Muscle layer of duodenum (tissue), 2 donors: Measurements from ENCODE around the gene RHBDF2.

Experiments used
- H3K27ac ChIP-seq: one replicate; pipeline ENCODE4 v1.7.0; 2013; ENCODE audit warnings: mild to moderate bottlenecking, low read length
- H3K27me3 ChIP-seq: one replicate; pipeline ENCODE4 v1.7.0; 2013; ENCODE audit warnings: low read depth, mild to moderate bottlenecking, control low read depth, low read length
- H3K36me3 ChIP-seq, 2 donors: one replicate each; pipeline ENCODE4 v1.7.0; 2013; ENCODE audit warnings: low read length in 2 of 2, control low read depth in 1 of 2, mild to moderate bottlenecking in 1 of 2; ENCODE audit not compliant: insufficient read depth in 2 of 2, control insufficient read depth in 1 of 2
- H3K4me1 ChIP-seq, 2 donors: one replicate each; pipeline ENCODE4 v1.7.0; 2013; ENCODE audit warnings: low read length in 2 of 2, mild to moderate bottlenecking in 2 of 2, control low read depth in 1 of 2, moderate library complexity in 1 of 2; ENCODE audit not compliant: insufficient read depth in 2 of 2, control insufficient read depth in 1 of 2
- H3K4me3 ChIP-seq, 2 donors: one replicate each; pipeline ENCODE4 v1.7.0; 2013; ENCODE audit warnings: low read length in 2 of 2, low read depth in 1 of 2, mild to moderate bottlenecking in 1 of 2
- H3K9me3 ChIP-seq, 2 donors: one replicate each; pipeline ENCODE4 v1.7.0; 2013; ENCODE audit warnings: low read length in 2 of 2, control low read depth in 1 of 2, mild to moderate bottlenecking in 1 of 2; ENCODE audit not compliant: control insufficient read depth in 1 of 2
- donor health status: healthy.

Gene RHBDF2

DNA sequence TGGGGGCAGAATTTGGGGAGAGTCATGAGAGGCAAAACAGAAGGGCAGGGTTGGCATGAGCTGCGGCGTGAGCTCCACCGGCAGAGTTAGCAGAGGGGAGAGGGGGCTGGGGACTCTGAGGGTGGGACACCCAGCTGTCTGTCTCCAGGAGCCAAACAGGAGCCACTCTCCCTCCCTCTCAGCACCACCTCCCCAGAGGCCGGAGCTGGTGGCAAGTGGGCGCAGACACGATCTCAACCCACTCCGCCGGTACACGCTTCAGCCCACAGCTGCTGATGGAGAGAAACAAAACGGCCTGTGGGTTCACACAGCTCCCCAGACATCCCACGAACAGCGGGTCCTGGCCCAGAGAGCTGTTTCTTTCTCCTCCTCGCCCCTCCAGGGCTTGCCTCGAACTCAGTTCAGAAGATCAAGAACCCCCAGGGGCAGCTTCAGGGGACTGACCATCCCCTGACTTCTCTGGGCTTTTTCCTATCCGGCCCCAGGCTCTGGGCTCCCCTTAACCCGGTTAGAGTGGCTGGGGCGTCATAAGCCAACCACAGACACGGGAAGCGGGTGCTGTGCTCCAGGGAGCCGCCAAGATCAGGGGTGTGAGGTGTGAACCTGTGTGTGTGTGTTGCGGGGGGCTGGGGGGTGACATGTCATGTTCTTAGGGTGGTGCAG lies 7.6 kb downstream of the RHBDF2 start:
- H3K27me3 ChIP-seq, result no peaks in the 10 kb centered on the region
- peak overlapping the region; percentile 35 to 37 for H3K4me3 ChIP-seq
- peaks cover 15 to 17% of the 10 kb centered on the region in 2 donors for H3K4me1 ChIP-seq
- no peaks in the 10 kb centered on the region for H3K36me3 ChIP-seq
- H3K9me3 ChIP-seq, result no peaks in the 10 kb centered on the region
- peak overlapping the region; percentile 85 for H3K27ac ChIP-seq

DNA sequence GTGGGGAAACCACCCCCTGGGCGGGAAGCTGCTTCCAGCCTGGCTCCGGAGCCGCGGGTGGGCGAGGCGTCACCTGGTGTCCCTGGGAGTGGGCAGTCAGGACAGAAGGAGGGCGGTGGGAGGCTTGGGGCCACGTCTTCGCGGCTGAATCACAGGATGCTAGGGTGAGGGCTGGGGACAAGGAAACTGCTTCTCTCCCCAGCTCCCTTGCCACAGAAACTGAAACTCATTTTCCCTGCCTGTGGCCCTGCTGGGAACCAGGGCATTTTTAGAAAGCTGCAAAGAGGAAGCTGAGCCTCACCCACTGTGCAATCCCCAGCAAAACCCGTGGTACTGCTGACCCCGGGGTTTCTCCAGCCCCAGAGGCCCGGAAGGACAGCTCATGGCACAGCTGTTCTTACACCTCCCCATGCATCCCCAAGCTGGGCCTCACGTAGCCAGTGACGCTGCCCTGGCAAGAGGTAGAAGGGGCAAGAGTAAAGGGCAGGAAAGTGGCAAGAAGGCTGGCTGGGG lies 8.2 kb downstream of the RHBDF2 start:
- H3K4me3 ChIP-seq, result peak overlapping the region; percentile 35 to 37
- no peaks in the 10 kb centered on the region for H3K9me3 ChIP-seq
- H3K4me1 ChIP-seq, result peaks cover 10 to 11% of the 10 kb centered on the region in 2 donors
- H3K27ac ChIP-seq, result peak overlapping the region; percentile 85
- H3K27me3 ChIP-seq, result no peaks in the 10 kb centered on the region
- no peaks in the 10 kb centered on the region for H3K36me3 ChIP-seq

DNA sequence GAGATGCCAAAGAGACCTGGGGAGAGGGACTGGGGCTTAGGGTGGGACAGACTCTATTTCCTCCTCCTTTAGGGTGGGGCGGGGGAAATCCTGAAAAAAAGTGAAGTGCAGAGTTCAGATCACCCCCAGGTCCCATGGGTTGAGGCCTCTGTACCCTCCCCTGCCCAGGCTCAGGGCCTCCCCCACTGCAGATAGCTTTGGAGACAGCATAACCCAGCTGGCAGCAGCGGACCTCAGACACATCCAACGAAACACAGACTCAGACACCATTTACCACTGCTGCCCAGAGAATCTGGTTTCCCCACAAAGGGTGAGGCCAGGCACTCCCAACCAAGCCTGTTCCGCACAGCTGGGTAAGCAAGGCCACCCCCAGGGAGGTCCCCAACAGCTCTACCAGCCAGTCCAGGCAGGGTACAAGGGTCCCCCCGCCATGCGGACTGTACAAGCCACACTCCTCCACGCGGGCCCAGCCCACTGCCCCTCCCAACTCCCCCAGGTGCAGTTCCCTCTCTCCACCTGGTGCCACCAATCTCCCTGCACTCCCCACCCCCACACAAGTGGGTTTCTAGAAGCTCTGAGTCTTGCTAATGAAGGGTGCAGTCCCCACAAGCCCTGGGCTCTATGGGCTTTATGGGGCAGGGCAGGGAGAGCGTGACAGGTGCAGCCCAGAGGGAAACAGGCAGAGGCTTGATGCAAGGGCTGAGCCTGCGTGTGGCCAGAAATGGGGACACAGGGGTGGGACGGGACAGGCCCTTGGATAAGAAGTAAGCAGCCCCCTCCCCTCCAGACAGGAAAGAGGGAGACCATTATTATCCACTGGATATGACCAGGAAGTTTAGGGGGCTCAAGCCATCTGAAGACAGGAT lies 8.9 kb downstream of the RHBDF2 start:
- H3K36me3 ChIP-seq, result no peaks in the 10 kb centered on the region
- H3K4me3 ChIP-seq, result peak overlapping the region; percentile 35 to 37
- no peaks in the 10 kb centered on the region for H3K27me3 ChIP-seq
- no peaks in the 10 kb centered on the region for H3K9me3 ChIP-seq
- peak overlapping the region; percentile 85 for H3K27ac ChIP-seq
- H3K4me1 ChIP-seq, result peaks cover 4 to 10% of the 10 kb centered on the region in 2 donors

DNA sequence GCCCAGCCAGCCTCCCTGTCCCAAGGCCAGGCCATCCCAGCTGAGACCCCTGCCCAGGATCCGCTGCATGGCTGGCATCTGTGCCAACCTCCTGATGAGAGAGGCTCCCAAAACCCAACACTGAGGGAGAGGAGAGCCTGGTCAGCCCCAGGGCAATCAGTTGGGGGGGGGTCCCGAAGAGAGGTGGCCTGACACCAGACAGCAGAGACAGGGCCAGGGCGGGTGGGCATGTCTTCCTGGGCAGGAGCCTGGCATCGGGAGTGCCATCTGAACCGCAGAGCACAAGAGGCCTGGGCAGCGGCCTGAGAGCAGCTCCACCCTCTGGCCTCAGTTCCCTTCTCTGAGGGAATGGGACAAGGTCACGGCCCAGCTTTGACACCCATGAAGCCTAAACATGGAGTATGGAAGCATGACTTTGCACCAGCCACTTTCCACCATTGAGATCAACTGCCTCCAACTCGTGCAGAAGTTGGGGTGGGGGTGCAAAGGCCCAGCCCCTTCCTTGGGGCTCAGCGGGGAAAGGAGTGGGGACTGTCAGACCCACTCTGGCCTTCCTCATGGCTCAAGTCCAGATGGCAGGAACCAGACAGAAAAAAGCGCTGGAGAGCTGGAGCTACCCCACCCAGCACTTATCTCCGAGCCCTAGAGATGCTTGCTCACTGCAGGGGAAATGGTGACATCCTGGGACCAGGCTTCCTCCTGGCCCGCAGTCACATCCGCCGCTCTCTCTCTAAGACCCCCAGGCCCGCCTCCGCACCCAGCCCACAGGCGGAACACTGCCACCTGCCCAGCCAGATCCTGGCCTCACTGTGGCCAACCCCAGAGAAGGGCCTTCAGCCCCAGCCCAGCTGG lies 9.7 kb downstream of the RHBDF2 start:
- peak overlapping the region; percentile 85 for H3K27ac ChIP-seq
- H3K4me1 ChIP-seq, result peaks cover 4 to 10% of the 10 kb centered on the region in 2 donors
- H3K4me3 ChIP-seq, result no peak overlapping the region
- H3K36me3 ChIP-seq, result no peaks in the 10 kb centered on the region
- H3K27me3 ChIP-seq, result no peaks in the 10 kb centered on the region
- H3K9me3 ChIP-seq, result no peaks in the 10 kb centered on the region

DNA sequence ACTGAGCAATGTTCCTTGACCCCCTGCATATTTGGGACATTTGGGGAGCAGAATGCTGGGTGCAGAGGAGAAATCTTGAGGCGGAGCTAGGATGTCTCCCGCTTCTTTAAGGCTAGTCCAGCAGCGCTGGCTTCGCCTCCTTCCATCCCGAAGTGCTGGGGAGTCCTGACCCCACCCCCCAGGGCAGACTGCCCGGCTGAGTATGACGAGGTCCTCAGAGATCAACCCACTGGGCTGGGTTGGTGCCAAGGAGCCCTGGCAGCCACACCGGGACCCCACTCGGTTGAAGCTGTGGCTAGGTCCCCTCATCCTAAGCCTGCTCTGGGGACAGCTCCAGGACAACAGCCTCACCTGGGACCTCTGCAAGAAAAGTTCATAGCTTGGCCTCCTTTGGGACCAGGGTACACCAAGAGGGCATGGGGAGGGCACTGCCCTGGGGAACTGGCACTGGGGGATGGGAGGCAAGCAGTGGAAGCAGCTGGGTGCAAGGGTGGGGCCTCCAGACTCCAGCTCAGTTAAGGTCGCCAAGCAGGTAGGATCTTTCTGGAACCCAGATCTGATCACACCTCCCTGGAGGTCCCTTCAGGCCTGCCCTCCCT lies 11.0 kb downstream of the RHBDF2 start:
- Histone ChIP-seq H3K27ac (no peak overlapping the region), H3K36me3 (no peaks in the 10 kb centered on the region), H3K4me1 (peaks cover 4 to 10% of the 10 kb centered on the region in 2 donors), H3K9me3 (no peaks in the 10 kb centered on the region), H3K27me3 (no peaks in the 10 kb centered on the region), H3K4me3 (no peak overlapping the region)

DNA sequence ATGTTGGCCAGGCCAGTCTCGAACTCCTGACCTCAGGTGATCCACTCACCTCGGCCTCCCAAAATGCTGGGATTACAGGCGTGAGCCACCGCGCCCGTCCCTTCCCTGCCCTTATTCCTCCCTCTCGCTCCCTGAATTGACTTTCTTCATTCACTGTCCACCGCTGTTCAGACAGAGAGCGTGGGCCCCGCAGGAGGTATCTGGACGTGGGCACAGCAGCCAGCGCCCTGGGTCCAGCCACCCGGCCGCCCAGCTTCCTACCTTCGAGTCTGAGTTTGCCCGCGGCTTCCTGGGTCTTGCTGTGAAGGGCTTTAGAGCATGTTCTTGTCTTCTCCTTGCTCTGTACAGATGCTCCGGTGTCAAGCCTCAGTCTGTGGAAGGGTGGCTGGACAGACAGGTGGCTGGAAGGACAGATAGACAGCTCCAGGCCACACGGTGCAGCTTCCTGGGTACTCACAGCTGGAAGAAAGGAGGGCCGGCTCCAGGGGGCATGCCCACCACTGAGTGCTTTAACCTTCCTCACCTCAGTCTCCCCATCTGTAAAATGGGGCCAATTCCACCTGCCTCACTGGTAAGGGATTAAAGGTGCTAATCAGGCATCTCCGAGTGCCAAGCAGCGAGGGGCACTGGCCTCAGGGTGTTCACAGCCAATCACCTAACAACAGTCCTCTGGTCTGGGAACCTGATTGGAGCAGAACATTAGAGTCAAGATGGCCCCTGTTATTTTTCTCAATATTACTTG lies 13.6 kb downstream of the RHBDF2 start:
- Histone ChIP-seq H3K27ac (no peak overlapping the region), H3K36me3 (no peaks in the 10 kb centered on the region), H3K4me3 (no peak overlapping the region), H3K4me1 (peaks cover 2 to 4% of the 10 kb centered on the region in 2 donors), H3K9me3 (no peaks in the 10 kb centered on the region), H3K27me3 (no peaks in the 10 kb centered on the region)

DNA sequence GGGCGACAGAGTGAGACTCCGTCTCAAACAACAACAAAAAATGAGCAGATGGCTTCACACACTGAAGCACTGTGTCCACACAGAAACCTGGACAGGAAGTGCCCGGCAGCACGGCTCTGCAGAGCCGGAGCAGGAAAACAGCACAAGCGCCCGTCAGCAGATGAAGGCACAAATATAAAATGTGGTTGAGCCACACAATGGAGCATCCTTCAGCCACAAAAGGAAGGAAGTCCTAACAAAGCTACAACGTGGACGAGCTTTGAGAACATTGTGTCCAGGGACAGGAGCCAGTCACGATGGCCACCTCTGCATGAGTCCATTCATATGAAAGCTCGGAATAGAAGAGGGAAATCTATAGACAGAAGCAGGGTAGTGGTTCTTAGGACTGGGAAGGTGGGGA lies 15.7 kb downstream of the RHBDF2 start:
- no peak overlapping the region for H3K4me3 ChIP-seq
- H3K27me3 ChIP-seq, result no peaks in the 10 kb centered on the region
- no peak overlapping the region for H3K27ac ChIP-seq

DNA sequence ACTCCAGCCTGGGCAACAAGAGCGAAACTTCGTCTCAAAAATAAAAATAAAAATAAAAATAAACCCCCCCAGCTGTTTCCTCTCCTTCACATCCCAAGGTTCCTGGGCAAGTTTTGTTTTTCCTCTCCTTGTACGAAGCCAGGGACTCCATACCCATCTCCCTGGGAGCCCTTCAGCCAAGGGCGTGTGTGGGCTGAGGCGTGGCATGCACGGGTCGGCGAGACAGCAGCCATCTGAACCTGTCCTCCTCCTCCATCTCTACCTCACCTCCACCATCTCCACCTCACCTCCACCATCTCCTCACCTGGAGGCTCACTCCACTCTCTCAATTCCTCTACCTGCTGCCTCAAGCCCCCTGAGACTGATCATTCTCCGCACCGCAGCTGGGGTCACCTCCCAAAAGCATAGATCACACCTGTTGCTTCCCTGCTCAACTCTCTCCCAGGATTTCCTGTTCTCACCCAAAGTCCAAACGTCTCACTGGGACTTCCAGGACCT lies 16.9 kb downstream of the RHBDF2 start:
- H3K27ac ChIP-seq, result no peak overlapping the region

More for the DNA sequence above, 15.7 kb downstream of the RHBDF2 start:
- Histone ChIP-seq H3K36me3 (no peaks in the 10 kb centered on the region), H3K9me3 (no peaks in the 10 kb centered on the region), H3K4me1 (peaks cover 0 to 8% of the 10 kb centered on the region in 2 donors)

DNA sequence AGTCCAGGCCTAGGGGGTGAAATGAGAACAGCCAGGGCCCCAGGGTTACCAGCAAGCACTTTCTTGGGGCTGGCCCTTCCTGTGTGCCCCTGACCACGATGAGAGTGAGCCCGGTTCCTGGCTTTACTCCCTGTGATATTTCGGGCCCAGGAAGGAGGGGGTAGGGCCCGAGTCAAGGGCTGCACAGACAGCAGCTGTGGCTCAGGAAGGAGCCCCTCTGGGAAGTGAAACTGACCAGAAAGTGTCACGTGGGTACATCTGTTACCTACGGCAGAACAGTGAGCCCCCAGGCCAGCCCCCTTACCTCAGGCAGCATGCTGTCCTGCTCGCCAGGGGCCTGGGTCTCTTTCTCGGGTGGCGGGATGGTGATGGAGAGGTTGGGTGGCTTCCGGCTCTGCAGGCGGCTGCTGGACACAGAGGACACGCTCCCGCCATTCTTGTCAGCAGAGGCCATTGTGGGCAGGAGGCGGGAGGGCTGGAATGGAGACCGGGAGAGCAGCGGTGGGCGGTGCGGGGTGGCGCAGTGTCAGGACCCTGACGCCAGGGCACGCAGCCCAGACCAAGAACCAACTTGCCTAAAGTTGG lies 20.1 kb downstream of the RHBDF2 start:
- H3K4me3 ChIP-seq, result no peak overlapping the region
- no peaks in the 10 kb centered on the region for H3K27me3 ChIP-seq
- no peaks in the 10 kb centered on the region for H3K9me3 ChIP-seq
- H3K27ac ChIP-seq, result no peak overlapping the region
- no peaks in the 10 kb centered on the region for H3K36me3 ChIP-seq
- peaks cover 0 to 4% of the 10 kb centered on the region in 2 donors for H3K4me1 ChIP-seq

More for the DNA sequence above, 16.9 kb downstream of the RHBDF2 start:
- Histone ChIP-seq H3K36me3 (no peaks in the 10 kb centered on the region), H3K4me1 (peaks cover 0 to 4% of the 10 kb centered on the region in 2 donors), H3K9me3 (no peaks in the 10 kb centered on the region), H3K27me3 (no peaks in the 10 kb centered on the region), H3K4me3 (no peak overlapping the region)

DNA sequence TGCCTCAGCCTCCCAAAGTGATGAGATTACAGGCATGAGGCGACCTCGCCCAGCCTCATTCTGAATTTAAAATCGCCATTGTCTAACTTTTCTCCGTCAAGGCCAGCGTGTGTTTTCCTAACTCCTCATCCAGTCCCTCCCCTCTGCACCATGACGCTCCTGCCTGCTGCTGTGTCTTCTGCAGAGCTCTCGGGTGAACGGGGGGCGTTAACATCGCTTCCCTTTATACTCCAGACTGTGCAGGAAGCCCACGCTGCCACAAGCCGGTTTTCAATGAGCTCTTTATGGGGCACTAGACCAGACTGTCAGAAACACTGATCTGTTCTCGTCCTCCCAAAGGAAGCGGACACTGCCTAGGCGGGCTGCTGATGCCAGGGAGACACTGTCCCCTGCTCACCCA lies 20.6 kb downstream of the RHBDF2 start:
- H3K27me3 ChIP-seq, result no peaks in the 10 kb centered on the region
- no peak overlapping the region for H3K27ac ChIP-seq
- H3K4me1 ChIP-seq, result peaks cover 0 to 4% of the 10 kb centered on the region in 2 donors
- H3K4me3 ChIP-seq, result no peak overlapping the region
- H3K36me3 ChIP-seq, result no peaks in the 10 kb centered on the region
- H3K9me3 ChIP-seq, result no peaks in the 10 kb centered on the region
